DND-41 (cell line): ENCODE results near the gene SLC10A7.

Experiments
- CTCF ChIP-seq: IDR thresholded peaks from 2 replicates; pipeline ENCODE4 v1.5.1; 2012; ENCODE audit warnings: borderline replicate concordance, low read length, moderate library complexity, mild to moderate bottlenecking; ENCODE audit not compliant: poor library complexity, severe bottlenecking; ENCODE audit errors: extremely low read depth
- EZH2 ChIP-seq: IDR thresholded peaks from 3 replicates; pipeline ENCODE4 v1.6.1; 2012; ENCODE audit warnings: borderline replicate concordance, low read depth, mild to moderate bottlenecking, moderate library complexity, low read length, inconsistent platforms; ENCODE audit not compliant: severe bottlenecking

DNA sequence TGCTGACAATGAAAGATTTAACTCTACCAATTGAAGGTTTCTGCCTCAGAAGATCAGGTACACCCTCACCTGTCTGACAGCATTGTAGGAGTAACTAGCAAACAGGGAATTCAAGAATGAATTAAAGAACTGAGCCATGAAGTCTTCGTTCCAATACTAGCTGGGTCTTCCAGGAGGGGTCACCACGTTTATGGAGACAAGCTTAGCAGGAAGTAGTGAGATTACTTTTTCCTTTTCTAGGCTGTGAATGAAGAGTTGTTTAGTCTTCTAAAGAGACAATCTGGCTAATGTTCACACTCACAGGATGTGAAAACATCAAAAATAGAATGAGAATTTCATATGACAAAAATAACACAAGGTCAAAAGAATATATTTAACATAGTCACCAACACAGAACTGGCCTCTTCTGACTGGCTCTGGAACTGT is 252.5 kb downstream of the SLC10A7 start:
- TF ChIP-seq CTCF (no peak), EZH2 (no peak)
